HG03095 (cell line): ENCODE results near the gene MEI1.
"Not testable (repeated sequence)": the region's sequence is repeated elsewhere in the genome, so short reads cannot be mapped to it uniquely, and the experiment has no call there.

Experiments
- ATAC-seq: cut with Tn5 transposase; IDR thresholded peaks from one replicate; pipeline ENCODE4 v1.9.1; 2021; ENCODE audit warnings: moderate library complexity; ENCODE audit not compliant: unreplicated experiment

MEI1 gene

DNA sequence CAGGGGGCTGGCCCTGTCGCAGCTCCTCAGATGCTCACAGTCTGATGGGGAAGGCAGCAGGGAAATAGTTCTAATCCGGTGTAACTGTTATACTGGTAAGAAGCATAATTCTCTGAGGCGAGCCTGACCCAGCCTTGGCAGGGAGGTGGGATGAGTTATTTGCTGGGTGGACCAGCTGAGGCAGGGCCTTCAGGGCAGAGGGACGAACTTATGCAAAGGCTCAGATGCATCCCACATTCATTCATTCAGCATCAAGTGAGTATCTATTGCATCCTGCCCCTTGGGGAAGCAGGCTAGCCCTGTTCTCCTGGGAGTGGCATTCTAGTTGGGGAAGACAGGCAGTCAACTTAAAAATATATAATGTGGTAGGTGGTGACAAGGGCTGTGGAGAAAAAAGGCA, 120.0 kb downstream of the MEI1 start:
- no peak for ATAC-seq

- ATAC-seq: no peak
Observed at GRCh38 chr22:41820447-41820846, 121.1 kb downstream of the MEI1 start.

- ATAC-seq: no peak
Observed at GRCh38 chr22:41821471-41822316, 122.4 kb downstream of the MEI1 start.

DNA sequence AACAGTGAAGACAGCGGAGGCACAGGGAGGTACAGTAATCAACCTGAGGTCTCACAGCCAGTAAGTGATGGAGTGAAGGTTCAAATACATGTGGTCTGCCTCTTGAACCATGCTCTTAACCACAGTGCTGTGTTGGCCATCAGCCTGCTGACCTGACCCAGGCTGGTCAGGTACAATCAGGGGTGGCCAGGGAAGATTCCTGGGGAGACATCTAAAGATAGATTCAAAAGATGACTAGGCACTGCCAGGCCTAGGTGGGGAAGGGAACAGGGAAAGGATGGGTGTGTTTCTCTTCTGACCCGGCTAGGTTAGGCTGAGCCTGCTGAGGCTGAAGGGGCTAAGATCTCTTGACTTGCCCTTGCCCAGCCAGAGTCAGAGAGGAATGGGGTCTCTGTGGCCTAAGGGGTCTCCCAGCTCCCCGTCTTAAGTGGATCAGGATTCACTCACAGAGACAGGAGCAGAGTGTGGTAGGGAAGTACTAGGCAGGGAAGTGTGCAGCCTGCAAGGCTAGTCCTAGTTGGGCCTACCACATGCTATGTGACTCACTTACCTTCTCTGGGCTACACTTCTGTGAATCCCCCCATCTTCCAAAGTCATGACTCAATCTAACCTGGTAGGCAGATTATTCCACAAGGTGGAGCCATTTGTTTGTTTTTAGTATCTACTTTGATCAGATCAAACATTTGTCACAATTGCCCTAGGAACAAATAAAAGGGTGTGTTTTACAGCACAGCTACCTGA, 123.2 kb downstream of the MEI1 start:
- ATAC-seq: no peak

GRCh38 chr22:41823797-41824196, 124.5 kb downstream of the MEI1 start:
- no peak for ATAC-seq

GRCh38 chr22:41825376-41825775, 126.1 kb downstream of the MEI1 start:
- ATAC-seq: no peak

DNA sequence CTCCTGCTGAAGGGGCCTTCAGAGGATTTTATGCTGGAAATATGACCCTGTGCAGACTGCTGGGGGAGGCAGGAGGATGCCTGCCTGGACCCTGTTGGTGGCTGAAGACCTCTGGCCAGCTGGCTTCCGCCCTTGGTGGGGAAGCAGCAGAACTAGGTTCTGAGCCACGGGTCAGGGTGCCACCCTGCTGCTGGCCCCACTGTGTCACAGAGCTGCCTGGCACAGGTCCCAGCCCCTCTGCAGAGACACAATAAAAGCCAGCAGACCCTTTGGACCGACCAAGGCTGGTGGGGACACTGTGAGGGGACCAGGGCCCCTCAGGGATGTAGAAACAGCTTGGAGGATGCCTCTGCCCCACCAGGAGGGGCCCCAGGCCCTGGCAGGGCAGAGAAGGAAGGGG, 126.7 kb downstream of the MEI1 start:
- ATAC-seq: no peak

- no peak for ATAC-seq
Observed at GRCh38 chr22:41826430-41827383, 127.4 kb downstream of the MEI1 start.

GRCh38 chr22:41827671-41828070, 128.4 kb downstream of the MEI1 start:
- ATAC-seq: no peak

DNA sequence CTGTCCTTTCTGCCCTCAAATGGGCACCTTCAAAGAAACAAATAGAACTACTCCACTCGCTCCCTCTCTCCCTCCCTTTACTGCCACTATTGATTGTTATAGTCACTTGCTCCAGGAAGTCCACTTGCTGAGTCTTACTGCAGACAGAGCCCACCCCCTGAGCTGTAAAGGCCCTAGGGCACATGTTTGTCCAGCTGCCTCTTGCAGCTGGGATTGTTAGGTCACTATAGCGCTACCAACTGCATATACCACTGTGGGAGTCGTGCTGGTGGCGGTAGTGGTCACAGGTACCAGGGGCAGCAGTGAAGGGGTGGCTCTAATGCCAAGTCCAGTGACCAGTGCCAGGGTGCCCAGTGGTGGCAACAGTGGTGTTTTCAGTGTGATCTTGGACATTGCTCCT, 129.2 kb downstream of the MEI1 start:
- no peak for ATAC-seq

DNA sequence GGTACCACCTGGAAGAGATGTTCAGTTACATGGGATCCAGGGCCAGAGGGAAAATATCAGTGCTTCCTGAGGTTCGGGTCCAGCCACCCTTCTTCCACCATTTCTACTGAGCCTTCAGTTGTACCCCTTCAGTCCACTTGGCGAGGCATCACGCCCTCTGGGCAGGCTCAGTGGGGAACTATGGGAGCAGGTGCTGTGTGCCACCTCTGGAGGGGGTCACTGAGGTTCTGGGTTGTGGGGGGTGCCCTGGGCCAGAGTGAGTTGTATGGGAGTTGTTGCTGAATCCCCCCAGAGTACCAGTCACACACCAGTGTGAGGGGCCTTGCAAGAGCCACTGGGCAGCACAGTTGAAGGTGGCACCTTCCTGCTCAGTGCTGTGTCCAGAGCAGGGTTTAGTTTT, 130.9 kb downstream of the MEI1 start:
- no peak for ATAC-seq

GRCh38 chr22:41831383-41831782, 132.1 kb downstream of the MEI1 start:
- ATAC-seq: no peak

- ATAC-seq: no peak
Observed at GRCh38 chr22:41831828-41832552, 132.7 kb downstream of the MEI1 start.

DNA sequence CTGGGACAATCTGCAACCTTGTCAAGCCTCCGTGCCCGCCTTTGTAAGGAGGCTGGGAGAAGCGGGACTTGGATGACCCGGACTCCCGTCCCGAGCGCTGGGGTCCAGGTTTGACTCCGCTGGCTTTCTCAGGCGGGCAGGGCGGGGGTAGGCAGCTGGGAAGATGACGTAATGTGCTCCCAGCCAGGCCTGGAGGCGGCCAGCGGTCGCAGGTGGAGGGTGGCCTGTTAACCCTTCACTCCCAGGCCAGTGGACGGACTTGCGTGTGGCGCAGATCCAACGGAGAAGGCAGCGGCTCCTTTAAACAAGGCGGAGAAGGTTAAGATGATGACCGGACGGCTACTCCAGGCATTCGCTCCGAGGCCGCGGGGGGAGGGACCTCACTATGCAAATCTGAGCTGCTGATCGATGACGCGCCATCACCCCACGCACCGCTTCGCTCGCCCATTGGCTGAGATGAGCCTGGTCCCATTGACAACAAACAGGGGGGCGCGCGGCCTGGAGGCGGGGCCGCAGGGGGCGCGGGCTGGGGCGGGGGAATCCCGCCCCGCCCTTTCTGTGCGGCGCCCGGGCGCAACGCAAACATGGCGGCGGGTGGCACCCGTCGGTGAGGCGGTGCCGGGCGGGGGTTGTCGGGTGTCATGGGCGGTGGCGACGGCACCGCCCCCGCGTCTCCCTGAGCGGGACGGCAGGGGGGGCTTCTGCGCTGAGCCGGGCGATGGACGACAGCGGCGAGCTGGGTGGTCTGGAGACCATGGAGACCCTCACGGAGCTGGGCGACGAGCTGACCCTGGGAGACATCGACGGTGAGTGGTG, 133.5 kb downstream of the MEI1 start, which contains the start of gene SREBF2:
Gene SREBF2 (plus strand): TSS at position 553 of the 816 bp plus-strand sequence. CDS start 166 bp downstream, at position 719.
- peak; percentile 80 for ATAC-seq

DNA sequence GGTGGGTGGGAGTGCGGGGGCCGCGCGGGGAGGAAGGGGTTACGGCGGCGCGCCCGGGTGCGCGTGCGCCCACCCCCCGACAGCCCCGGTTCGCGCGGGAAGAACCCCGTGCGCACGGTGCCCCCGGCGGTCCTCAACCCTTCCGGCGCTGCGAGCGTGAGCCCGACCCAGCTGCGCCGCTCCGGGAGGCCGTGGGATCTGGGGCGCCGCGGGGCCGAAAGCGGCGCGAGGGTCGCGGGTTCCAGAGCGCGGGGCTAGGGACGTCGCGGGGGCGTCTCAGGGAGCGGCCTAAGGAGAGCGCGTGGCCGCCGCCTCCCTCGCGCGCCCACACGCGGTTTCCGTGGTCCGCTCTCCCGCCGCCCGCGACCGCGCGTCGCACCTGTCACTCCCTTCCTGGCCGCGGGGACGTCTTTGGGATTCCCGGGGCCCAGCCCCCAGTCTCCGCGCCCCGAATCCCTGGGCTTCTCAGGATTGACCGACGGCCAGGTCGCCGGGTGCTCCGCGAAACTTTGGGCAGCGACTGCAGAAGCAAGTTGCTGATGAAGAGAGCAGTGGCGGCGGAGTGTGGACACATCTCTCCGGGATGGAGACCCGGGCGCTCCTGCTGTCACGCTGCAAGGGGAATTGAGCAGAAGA, 134.2 kb downstream of the MEI1 start:
- ATAC-seq: peak; percentile 16

DNA sequence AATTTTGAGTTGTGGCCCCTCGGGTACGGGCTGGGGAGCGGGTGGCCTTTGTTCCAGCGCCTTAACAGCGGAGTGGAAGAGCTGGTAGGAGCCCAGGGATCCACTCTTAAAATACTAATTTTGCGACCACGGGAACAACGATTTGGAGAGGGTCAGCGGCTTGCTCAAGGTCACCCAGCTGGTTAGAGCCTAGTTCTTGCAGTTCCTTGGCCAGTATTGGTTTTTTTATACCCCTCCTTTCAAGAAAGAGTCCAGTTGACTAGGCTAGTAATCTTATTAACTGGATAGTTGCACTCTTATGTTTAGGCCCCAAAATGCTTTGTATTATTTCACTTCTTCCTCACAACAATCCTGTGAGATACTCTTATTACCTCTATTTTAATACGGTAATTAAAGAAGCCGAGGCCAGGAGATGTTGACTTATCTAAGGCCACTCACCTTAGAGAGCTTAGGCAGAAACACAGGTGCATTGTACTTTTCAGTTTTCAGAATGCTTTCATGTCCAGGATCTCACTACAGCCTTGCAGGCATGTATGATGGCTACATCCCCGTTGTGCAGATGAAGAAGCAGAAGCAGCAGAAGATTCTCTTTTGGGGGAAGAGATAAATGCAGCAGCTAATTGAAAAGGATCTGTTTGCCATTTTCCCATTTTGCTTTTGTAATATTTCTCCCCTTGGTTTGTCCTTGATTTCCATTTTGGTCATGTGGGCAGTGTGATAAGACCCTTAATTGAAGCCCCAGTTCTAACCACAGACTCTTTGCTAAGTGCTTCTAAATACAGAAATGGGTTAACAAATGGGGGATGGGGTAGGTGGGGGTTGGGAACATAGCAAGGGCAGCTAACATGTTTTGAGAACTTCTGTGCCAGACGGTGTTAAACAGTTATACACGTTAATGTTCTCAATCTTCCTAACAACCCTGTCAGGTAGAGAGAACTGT, 135.0 kb downstream of the MEI1 start:
- ATAC-seq: no peak

DNA sequence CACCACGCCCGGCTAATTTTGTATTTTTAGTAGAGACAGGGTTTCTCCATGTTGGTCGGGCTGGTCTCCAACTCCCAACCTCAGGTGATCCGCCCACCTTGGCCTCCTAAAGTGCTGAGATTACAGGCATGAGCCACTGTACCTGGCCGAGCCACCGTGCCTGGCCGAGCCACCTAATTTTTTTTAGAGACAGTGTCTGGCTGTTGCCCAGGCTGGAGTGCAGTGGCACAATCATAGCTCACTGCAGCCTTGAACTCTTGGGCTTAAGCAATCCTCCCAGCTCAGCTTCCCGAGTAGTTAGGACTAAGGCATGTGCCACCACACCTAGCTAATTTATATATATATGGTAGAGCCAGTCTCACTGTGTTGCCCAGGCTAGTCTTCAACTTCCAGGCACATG, 136.2 kb downstream of the MEI1 start:
- not testable (repeated sequence) for ATAC-seq

- no peak for ATAC-seq
Observed at GRCh38 chr22:41836551-41836950, 137.2 kb downstream of the MEI1 start.
